SK-N-SH (cell line): ENCODE data around the gene DCHS2.

ENCODE experiments used
- POLR2AphosphoS5 ChIP-seq: IDR thresholded peaks from 2 replicates; pipeline ENCODE4 v1.6.1; 2012; ENCODE audit warnings: low read depth, low read length
- SIN3A ChIP-seq: IDR thresholded peaks from 2 replicates; pipeline ENCODE4 v1.6.1; 2012; ENCODE audit warnings: low read depth, mild to moderate bottlenecking, low read length, moderate library complexity, borderline replicate concordance
- TF ChIP-seq, protein P1 (sequence below): fragments of 200-600 bp; sonication (generic); IDR thresholded peaks from 2 replicates; pipeline ENCODE4 v1.6.1; 2017; ENCODE audit warnings: antibody characterized with exemption, mild to moderate bottlenecking, moderate library complexity
- TF ChIP-seq, protein P2 (sequence below): IDR thresholded peaks from 2 replicates; pipeline ENCODE4 v1.6.1; 2012; ENCODE audit warnings: mild to moderate bottlenecking, low read depth, low read length, moderate library complexity
- TF ChIP-seq, protein P3 (sequence below): fragments of 150-350 bp; IDR thresholded peaks from 2 replicates; pipeline ENCODE4 v1.6.1; 2017; ENCODE audit warnings: antibody characterized with exemption, low read length, low read depth, borderline replicate concordance

DNA sequence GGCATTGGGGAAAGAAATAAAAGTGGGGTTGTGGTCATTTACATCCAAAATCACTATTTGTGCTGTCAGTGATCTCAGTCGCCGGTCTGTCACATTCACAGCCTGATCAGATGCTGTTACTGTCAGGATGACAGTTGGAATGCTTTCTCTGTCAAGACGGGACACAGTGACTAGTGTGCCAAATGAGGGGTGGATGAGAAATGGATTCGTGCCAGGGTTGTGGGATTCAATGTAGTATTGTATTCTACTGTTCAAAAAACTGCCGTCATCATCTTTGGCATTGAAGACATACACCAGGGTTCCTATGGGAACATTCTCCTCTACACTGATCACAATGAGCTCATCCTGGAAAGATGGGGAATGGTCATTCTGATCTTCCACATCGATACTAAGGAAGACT is 171.1 kb downstream of the DCHS2 start:
- TF ChIP-seq, protein P1, sequence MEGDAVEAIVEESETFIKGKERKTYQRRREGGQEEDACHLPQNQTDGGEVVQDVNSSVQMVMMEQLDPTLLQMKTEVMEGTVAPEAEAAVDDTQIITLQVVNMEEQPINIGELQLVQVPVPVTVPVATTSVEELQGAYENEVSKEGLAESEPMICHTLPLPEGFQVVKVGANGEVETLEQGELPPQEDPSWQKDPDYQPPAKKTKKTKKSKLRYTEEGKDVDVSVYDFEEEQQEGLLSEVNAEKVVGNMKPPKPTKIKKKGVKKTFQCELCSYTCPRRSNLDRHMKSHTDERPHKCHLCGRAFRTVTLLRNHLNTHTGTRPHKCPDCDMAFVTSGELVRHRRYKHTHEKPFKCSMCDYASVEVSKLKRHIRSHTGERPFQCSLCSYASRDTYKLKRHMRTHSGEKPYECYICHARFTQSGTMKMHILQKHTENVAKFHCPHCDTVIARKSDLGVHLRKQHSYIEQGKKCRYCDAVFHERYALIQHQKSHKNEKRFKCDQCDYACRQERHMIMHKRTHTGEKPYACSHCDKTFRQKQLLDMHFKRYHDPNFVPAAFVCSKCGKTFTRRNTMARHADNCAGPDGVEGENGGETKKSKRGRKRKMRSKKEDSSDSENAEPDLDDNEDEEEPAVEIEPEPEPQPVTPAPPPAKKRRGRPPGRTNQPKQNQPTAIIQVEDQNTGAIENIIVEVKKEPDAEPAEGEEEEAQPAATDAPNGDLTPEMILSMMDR, result no peak
- TF ChIP-seq, protein P2, sequence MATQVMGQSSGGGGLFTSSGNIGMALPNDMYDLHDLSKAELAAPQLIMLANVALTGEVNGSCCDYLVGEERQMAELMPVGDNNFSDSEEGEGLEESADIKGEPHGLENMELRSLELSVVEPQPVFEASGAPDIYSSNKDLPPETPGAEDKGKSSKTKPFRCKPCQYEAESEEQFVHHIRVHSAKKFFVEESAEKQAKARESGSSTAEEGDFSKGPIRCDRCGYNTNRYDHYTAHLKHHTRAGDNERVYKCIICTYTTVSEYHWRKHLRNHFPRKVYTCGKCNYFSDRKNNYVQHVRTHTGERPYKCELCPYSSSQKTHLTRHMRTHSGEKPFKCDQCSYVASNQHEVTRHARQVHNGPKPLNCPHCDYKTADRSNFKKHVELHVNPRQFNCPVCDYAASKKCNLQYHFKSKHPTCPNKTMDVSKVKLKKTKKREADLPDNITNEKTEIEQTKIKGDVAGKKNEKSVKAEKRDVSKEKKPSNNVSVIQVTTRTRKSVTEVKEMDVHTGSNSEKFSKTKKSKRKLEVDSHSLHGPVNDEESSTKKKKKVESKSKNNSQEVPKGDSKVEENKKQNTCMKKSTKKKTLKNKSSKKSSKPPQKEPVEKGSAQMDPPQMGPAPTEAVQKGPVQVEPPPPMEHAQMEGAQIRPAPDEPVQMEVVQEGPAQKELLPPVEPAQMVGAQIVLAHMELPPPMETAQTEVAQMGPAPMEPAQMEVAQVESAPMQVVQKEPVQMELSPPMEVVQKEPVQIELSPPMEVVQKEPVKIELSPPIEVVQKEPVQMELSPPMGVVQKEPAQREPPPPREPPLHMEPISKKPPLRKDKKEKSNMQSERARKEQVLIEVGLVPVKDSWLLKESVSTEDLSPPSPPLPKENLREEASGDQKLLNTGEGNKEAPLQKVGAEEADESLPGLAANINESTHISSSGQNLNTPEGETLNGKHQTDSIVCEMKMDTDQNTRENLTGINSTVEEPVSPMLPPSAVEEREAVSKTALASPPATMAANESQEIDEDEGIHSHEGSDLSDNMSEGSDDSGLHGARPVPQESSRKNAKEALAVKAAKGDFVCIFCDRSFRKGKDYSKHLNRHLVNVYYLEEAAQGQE, result no peak
- TF ChIP-seq, protein P3, sequence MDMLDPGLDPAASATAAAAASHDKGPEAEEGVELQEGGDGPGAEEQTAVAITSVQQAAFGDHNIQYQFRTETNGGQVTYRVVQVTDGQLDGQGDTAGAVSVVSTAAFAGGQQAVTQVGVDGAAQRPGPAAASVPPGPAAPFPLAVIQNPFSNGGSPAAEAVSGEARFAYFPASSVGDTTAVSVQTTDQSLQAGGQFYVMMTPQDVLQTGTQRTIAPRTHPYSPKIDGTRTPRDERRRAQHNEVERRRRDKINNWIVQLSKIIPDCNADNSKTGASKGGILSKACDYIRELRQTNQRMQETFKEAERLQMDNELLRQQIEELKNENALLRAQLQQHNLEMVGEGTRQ, result no peak
- TF ChIP-seq SIN3A, result no peak
- TF ChIP-seq POLR2AphosphoS5, result no peak
